Heart left ventricle (tissue), 16 donors: ENCODE data around the gene STX16. TPM values are rescaled to one million over a fixed set of nuclear protein-coding genes. Genes with fewer than 3 reads are reported as not detected.
A peak's percentile ranks its signal among the peaks of the same experiment; 100 is the strongest.

Source experiments
- ATAC-seq, 4 donors: fragments of 200-7000 bp; cut with Tn5 transposase; one replicate each; pipeline ENCODE4 v1.9.1; 2020 to 2022; ENCODE audit warnings: moderate library complexity in 4 of 4, mild to moderate bottlenecking in 3 of 4, moderate number of reproducible peaks in 1 of 4
- DNase-seq, 5 donors: peaks; one replicate each; pipeline ENCODE4 v3.0.0-alpha.2; 2020
- H3K27ac ChIP-seq, 12 donors: fragments of 200-600 bp; sonication (generic) in 4 of 12; one replicate each; pipeline versions ENCODE4 v1.5.0 to v1.8.0; 2016 to 2022; ENCODE audit warnings: mild to moderate bottlenecking in 2 of 12
- H3K27me3 ChIP-seq, 9 donors: fragments of 200-600 bp; sonication (generic) in 2 of 9; one replicate each; pipeline versions ENCODE4 v1.5.1 to v1.8.0; 2016 to 2022; ENCODE audit warnings: mild to moderate bottlenecking in 3 of 9
- H3K36me3 ChIP-seq, 9 donors: fragments of 200-600 bp; sonication (generic) in 2 of 9; one replicate each; pipeline versions ENCODE4 v1.5.0 to v1.8.0; 2018 to 2022; ENCODE audit warnings: mild to moderate bottlenecking in 2 of 9
- H3K4me1 ChIP-seq, 12 donors: fragments of 200-600 bp; sonication (generic) in 4 of 12; one replicate each; pipeline versions ENCODE4 v1.5.0 to v1.8.0; 2016 to 2022; ENCODE audit warnings: mild to moderate bottlenecking in 3 of 12
- H3K4me3 ChIP-seq, 12 donors: fragments of 200-600 bp; sonication (generic) in 4 of 12; one replicate each; pipeline versions ENCODE4 v1.5.0 to v1.8.0; 2017 to 2022; ENCODE audit warnings: mild to moderate bottlenecking in 9 of 12, moderate library complexity in 4 of 12
- H3K9me3 ChIP-seq, 12 donors: fragments of 200-600 bp; sonication (generic) in 4 of 12; one replicate each; pipeline versions ENCODE4 v1.5.0 to v1.8.0; 2016 to 2022; ENCODE audit warnings: mild to moderate bottlenecking in 1 of 12
- POLR2A ChIP-seq, 2 donors: fragments of 450-650 bp; IDR thresholded peaks; one replicate each; pipeline ENCODE4 v1.6.1; 2017; ENCODE audit warnings: antibody characterized with exemption in 2 of 2, mild to moderate bottlenecking in 2 of 2, moderate library complexity in 2 of 2
- whole genome bisulfite sequencing, 4 donors: extraction: QIAGEN DNeasy Blood & Tissue Kit in 2 of 4; methylation state at CpG; one replicate each; pipeline versions ENCODE4 v1.1.5 to v1.1.7; 2013 to 2018; 5-methylcytosine and 5-hydroxymethylcytosine counted together
- intact Hi-C, 10 donors: fragments of 100-400 bp; cut with DNase I; formaldehyde crosslinking; loops; one replicate each; pipeline versions ENCODE4 v1.11.1 to v1.14.2; 2022
- polyA plus RNA-seq, 2 donors: library from polyadenylated mRNA; stranded (reverse); fragments of 200-250 nt; gene quantifications; one replicate each; pipeline ENCODE4 v1.2.3, GENCODE V29; 2013
- total RNA-seq, 9 donors: library from RNA; depleted of rRNA in 2 of 9; stranded (reverse); fragments of >200 nt in 2 of 9; fragmentation: NEBNext Ultra II Directional in 3 of 9; extraction: Animal tissue kit (Norgen Biotek cat#: 25700) in 3 of 9; gene quantifications; one replicate each; pipeline versions ENCODE4 v1.1.0 to v1.2.4, GENCODE V29; 2016 to 2023
- TF ChIP-seq, protein P1 (sequence below), 12 donors: fragments of 200-600 bp; sonication (generic) in 4 of 12; IDR thresholded peaks; one replicate each; pipeline versions ENCODE4 v1.5.0 to v1.8.0; 2018 to 2022; ENCODE audit warnings: antibody characterized with exemption in 12 of 12, mild to moderate bottlenecking in 5 of 12
- donor health status: ischemic (EF 13 %, LVEDD 7.1; RV severe dilation, severe dysfunction).
- donor health status: healthy with polysubstance abuse.
- donor health status: DM: no; HTN: yes; CAD: no.
- donor health status: DM: no; HTN: no; CAD: no.
- donor health status: ischemic (EF 25% LVEDD 6.9; RV normal size, moderate dysfunction).
- donor health status: ischemic (EF 25% LVEDD 5.7; RV mildly dilated, moderate dysfunction).
- donor health status: healthy.
- donor health status: DM: yes; HTN: yes; CAD: no.
- donor health status: ischemic (EF 35%, LVEDD 5.7; RV mildly dilated, moderate dysfunction).
- donor health status: nonischemic (EF 11% LVEDD 7.7; RV severe dilation, severe dysfunction).
- donor health status: DM: yes; HTN: yes; CAD: no.
- donor health status: PGD.
- donor health status: ischemic (EF 29% LVEDD 5.4; RV normal size, mild dysfunction).
- donor health status: nonischemic (EF 23%, LVEDD 6.1; RV moderate dilation, normal function).

STX16 gene
- total and polyA plus RNA-seq, 11 donors, result 14.6 to 38.9 (median 25.6) TPM

DNA sequence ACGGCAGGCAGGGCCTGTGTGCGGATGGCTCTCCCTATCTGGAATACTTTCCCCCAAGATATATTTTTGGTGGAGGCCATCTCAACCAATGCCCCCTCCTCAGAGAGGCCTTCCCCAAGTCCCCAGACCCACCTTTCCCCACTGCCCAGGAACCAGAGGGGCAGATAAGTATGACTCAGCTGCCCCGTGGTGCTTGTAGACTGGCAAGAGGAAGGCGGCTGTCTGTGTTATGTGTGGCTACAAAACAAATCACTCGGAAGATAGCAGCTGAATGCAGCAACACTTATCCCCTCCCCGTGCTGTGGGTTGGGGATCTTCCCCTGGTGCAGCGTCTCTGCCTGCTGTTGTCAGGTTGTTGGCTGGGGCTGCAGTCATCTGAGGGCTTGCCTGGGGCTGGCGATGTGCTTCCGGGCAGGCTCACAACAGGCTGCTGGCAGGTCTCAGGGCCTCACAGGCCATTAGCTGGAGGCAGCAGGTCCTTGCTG lies 48.6 kb downstream of the STX16 start:
- TF ChIP-seq POLR2A (IDR thresholded peaks at IDR 0.05), result no peak
- TF ChIP-seq, protein P1, sequence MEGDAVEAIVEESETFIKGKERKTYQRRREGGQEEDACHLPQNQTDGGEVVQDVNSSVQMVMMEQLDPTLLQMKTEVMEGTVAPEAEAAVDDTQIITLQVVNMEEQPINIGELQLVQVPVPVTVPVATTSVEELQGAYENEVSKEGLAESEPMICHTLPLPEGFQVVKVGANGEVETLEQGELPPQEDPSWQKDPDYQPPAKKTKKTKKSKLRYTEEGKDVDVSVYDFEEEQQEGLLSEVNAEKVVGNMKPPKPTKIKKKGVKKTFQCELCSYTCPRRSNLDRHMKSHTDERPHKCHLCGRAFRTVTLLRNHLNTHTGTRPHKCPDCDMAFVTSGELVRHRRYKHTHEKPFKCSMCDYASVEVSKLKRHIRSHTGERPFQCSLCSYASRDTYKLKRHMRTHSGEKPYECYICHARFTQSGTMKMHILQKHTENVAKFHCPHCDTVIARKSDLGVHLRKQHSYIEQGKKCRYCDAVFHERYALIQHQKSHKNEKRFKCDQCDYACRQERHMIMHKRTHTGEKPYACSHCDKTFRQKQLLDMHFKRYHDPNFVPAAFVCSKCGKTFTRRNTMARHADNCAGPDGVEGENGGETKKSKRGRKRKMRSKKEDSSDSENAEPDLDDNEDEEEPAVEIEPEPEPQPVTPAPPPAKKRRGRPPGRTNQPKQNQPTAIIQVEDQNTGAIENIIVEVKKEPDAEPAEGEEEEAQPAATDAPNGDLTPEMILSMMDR (IDR thresholded peaks at IDR 0.05), result no peak
- Histone ChIP-seq H3K4me3 (no peak overlapping the region), H3K27ac (no peak overlapping the region), H3K36me3 (peaks cover 0 to 92% (median 82%) of the 10 kb centered on the region in 9 donors), H3K4me1 (peaks cover 0 to 3% (median under 1%) of the 10 kb centered on the region in 12 donors), H3K27me3 (no peaks in the 10 kb centered on the region), H3K9me3 (no peaks in the 10 kb centered on the region)
- intact Hi-C loops, result loop anchor here in 2 of 10 donors (5.0 to 10.0 kb wide), 2 partner anchors 145 to 462 kb away; no protein-coding TSS in a partner anchor
- ATAC-seq (no peak), DNase-seq (peak in 3 of 5 donors; percentile 4 to 17 (median 10))
- 83 to 91% (median 90%) methylated on average over 3 to 9 of the region's 9 CpGs for WGBS, 4 donors

DNA sequence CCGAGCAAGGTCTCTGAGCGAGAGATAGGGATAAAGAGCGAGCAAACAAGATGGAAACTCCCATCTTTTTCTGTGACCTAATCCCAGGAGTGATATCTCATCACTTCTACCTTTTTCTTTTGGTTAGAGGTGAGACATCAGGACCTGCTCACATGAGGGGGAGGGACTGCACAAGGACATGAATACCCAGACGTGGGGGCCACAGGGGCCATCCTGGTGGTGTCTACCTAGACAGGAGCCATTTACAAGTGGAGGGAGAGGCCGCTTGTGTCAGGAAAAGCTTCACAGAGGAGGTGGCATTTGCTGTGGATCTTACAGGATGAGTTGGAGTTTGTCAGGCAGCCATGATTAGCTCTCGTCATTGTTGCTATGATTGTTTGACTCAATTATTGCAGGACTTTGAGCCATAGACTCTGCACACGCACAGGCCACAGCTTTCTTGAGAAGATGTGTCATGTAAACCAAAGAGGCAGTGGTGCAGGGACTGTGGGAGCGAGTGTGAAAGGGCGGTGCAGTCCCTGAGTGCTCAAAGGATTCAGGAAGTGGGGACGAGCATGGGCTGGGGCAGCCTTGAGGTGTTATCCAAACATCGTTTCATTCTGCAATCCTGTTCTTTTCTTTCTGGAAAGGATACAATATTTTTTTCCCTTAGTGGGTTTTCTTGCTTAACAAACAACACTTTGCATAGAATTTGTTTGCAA lies 49.2 kb downstream of the STX16 start:
- Histone ChIP-seq H3K4me1 (no peaks in the 10 kb centered on the region), H3K9me3 (no peaks in the 10 kb centered on the region), H3K4me3 (no peak overlapping the region), H3K27me3 (no peaks in the 10 kb centered on the region), H3K36me3 (peaks cover 0 to 97% (median 83%) of the 10 kb centered on the region in 9 donors), H3K27ac (no peak overlapping the region)
- 87 to 93% (median 90%) methylated on average over 11 of the region's 11 CpGs for WGBS, 4 donors
- intact Hi-C loops, result no loop called here
- no peak for TF ChIP-seq POLR2A (IDR thresholded peaks at IDR 0.05)
- TF ChIP-seq, protein P1 (IDR thresholded peaks at IDR 0.05), result no peak
- DNase-seq (peak in 2 of 5 donors; percentile 3 to 7), ATAC-seq (no peak)

DNA sequence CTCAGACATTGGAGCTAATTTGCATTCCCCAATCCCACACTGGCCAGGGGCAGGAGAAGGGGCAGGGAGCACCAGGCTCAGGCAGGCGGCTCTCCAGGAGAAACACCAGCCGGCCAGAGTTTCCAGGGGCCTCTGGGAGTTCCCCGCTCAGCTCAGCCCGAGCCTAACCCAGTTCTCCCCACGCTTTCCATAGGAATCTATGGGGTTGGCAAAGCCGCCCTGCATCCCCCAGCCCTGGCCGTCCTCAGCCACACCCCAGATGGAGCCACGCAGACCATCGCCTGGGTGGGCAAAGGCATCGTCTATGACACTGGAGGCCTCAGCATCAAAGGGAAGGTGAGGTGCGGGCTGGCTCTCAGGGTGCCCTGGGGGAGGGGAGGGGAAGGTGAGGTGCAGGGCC lies 49.7 kb downstream of the STX16 start:
- peaks cover 0 to 96% (median 84%) of the 10 kb centered on the region in 9 donors for H3K36me3 ChIP-seq
- DNase-seq (peak in 2 of 5 donors; percentile 8 to 9), ATAC-seq (no peak)
- intact Hi-C loops, result no loop called here
- no peaks in the 10 kb centered on the region for H3K9me3 ChIP-seq
- WGBS, 4 donors, result 86 to 98% (median 91%) methylated on average over 7 to 11 of the region's 11 CpGs
- TF ChIP-seq POLR2A (IDR thresholded peaks at IDR 0.05), result no peak
- TF ChIP-seq, protein P1 (IDR thresholded peaks at IDR 0.05), result no peak
- H3K4me3 ChIP-seq, result no peak overlapping the region
- H3K4me1 ChIP-seq, result no peaks in the 10 kb centered on the region
- H3K27ac ChIP-seq, result no peak overlapping the region
- no peaks in the 10 kb centered on the region for H3K27me3 ChIP-seq

DNA sequence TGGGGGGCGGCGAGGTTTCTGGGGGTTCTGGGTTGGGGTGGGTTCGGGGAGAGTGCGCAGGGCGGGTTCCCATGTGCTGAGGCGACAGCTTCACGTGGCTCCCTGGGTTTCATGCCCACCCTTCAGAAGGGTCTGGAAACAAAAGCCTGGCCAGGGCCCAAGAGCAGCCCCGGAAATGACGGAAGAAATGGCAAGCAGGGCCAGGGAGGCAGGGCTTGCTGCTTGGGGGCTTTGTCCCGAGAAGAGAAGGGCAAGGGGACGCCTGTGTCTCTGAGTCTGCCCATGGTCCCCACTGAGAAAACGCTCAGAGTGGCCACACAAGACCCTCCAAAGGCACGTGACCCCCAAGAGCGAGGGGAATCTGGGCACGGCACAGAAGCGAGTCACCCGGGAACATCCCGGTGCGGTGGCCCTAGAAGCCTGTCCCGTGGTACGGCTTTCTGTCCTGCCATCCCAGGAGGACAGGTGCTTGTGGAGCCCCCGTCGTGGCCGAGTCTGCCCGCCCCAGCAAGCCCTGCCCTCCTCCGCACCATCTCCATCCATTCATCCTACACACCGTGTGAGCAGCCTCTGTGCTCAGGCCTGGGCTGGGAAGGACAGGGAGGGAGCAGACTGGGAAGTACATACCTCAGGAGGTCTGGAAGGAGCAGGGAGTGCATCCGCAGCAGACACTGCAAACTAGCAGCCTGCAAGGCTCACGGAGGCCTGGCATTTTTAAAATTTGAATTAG lies 50.5 kb downstream of the STX16 start:
- Histone ChIP-seq H3K4me1 (no peaks in the 10 kb centered on the region), H3K4me3 (no peak overlapping the region), H3K27me3 (no peaks in the 10 kb centered on the region), H3K36me3 (peaks cover 0 to 95% (median 78%) of the 10 kb centered on the region in 9 donors), H3K27ac (no peak overlapping the region), H3K9me3 (no peaks in the 10 kb centered on the region)
- no peak for ATAC-seq
- TF ChIP-seq, protein P1 (IDR thresholded peaks at IDR 0.05), result no peak
- TF ChIP-seq POLR2A (IDR thresholded peaks at IDR 0.05), result no peak
- intact Hi-C loops, result no loop called here
- 91 to 93% (median 93%) methylated on average over 29 of the region's 29 CpGs for WGBS, 4 donors
- peak in 1 of 5 donors; percentile 18 for DNase-seq
